Measurements from ENCODE around the gene SCAP.
"Not testable (repeated sequence)": the region's sequence is repeated elsewhere in the genome, so short reads cannot be mapped to it uniquely, and the experiment has no call there.

The SCAP gene

GRCh38 chr3:47480267-47480666, 4.5 kb upstream of the SCAP start:
- not testable (repeated sequence) for DNase-seq

- no peak for DNase-seq
These were observed 4.1 kb upstream of the SCAP start for GRCh38 chr3:47479826-47480160.

- no peak for DNase-seq
These were observed 2.3 kb upstream of the SCAP start for GRCh38 chr3:47478022-47478421.

- no peak for DNase-seq
These were observed 981 bp upstream of the SCAP start for GRCh38 chr3:47476644-47477199.

- no peak for DNase-seq
These were observed 537 bp upstream of the SCAP start for GRCh38 chr3:47476330-47476626.

- peak; percentile 8 to 25 for DNase-seq
These were observed 642 bp downstream of the SCAP start for GRCh38 chr3:47475029-47475569.

- DNase-seq = no peak
These were observed 2.4 kb downstream of the SCAP start for GRCh38 chr3:47473391-47473790.

- DNase-seq = no peak
These were observed 6.1 kb downstream of the SCAP start for GRCh38 chr3:47469616-47470015.

- not testable (repeated sequence) for DNase-seq
These were observed 7.4 kb downstream of the SCAP start for GRCh38 chr3:47468315-47468714.

GRCh38 chr3:47464588-47464987, 11.2 kb downstream of the SCAP start:
- no peak for DNase-seq

GRCh38 chr3:47459534-47460085, 16.1 kb downstream of the SCAP start:
- DNase-seq = not testable (repeated sequence)

GRCh38 chr3:47456984-47457383, 18.8 kb downstream of the SCAP start:
- DNase-seq = no peak

GRCh38 chr3:47455806-47456452, 19.8 kb downstream of the SCAP start:
- no peak for DNase-seq

- no peak for DNase-seq
These were observed 23.1 kb downstream of the SCAP start for GRCh38 chr3:47452453-47453215.

- no peak for DNase-seq
These were observed 31.6 kb downstream of the SCAP start for GRCh38 chr3:47444103-47444502.

- DNase-seq = no peak
These were observed 32.1 kb downstream of the SCAP start for GRCh38 chr3:47443611-47443995.

- no peak for DNase-seq
These were observed 33.8 kb downstream of the SCAP start for GRCh38 chr3:47441796-47442551.

- no peak for DNase-seq
These were observed 35.6 kb downstream of the SCAP start for GRCh38 chr3:47440131-47440530.

GRCh38 chr3:47436180-47436579, 39.6 kb downstream of the SCAP start:
- no peak for DNase-seq

- DNase-seq = no peak
These were observed 40.9 kb downstream of the SCAP start for GRCh38 chr3:47434849-47435248.

- no peak for DNase-seq
These were observed 41.9 kb downstream of the SCAP start for GRCh38 chr3:47433796-47434195.

GRCh38 chr3:47432673-47433072, 43.1 kb downstream of the SCAP start:
- DNase-seq = no peak

GRCh38 chr3:47431225-47431624, 44.5 kb downstream of the SCAP start:
- DNase-seq = no peak
